BLaER1 treated with 17β-estradiol and CSF1 and Interleukin-3, amounts not matched to agents 10 nM and 100 nM (cell line): ENCODE results near the gene UBE2M.

Source experiments
- H3K27ac ChIP-seq, 11 experiments: shearing (Covaris generic); formaldehyde crosslinking; 2 replicates each; pipeline ENCODE4 v1.8.1; 2022
- H3K27me3 ChIP-seq, 11 experiments: shearing (Covaris generic); formaldehyde crosslinking; 2 replicates each; pipeline ENCODE4 v1.8.1; 2022
- H3K36me3 ChIP-seq, 11 experiments: shearing (Covaris generic); formaldehyde crosslinking; 2 replicates each; pipeline ENCODE4 v1.8.1; 2022
- H3K4me1 ChIP-seq, 10 experiments: shearing (Covaris generic); formaldehyde crosslinking; 2 replicates each; pipeline ENCODE4 v1.8.1; 2022
- H3K4me2 ChIP-seq, 11 experiments: shearing (Covaris generic); formaldehyde crosslinking; 2 replicates each; pipeline ENCODE4 v1.8.1; 2022
- H3K4me3 ChIP-seq, 10 experiments: shearing (Covaris generic); formaldehyde crosslinking; 2 replicates each; pipeline ENCODE4 v1.8.1; 2022
- H3K9ac ChIP-seq, 11 experiments: shearing (Covaris generic); formaldehyde crosslinking; 2 replicates each; pipeline ENCODE4 v1.8.1; 2022
- H3K9me3 ChIP-seq, 11 experiments: shearing (Covaris generic); formaldehyde crosslinking; replicated peaks in 1 of 11; 2 replicates each; pipeline ENCODE4 v1.8.1; 2022
- H4K20me1 ChIP-seq, 11 experiments: shearing (Covaris generic); formaldehyde crosslinking; 2 replicates each; pipeline ENCODE4 v1.8.1; 2022
- Cebpa-rat ChIP-seq, 11 experiments: shearing (Covaris generic); IDR thresholded peaks; 2 replicates each; pipeline ENCODE4 v1.8.1; 2022

The UBE2M gene

DNA sequence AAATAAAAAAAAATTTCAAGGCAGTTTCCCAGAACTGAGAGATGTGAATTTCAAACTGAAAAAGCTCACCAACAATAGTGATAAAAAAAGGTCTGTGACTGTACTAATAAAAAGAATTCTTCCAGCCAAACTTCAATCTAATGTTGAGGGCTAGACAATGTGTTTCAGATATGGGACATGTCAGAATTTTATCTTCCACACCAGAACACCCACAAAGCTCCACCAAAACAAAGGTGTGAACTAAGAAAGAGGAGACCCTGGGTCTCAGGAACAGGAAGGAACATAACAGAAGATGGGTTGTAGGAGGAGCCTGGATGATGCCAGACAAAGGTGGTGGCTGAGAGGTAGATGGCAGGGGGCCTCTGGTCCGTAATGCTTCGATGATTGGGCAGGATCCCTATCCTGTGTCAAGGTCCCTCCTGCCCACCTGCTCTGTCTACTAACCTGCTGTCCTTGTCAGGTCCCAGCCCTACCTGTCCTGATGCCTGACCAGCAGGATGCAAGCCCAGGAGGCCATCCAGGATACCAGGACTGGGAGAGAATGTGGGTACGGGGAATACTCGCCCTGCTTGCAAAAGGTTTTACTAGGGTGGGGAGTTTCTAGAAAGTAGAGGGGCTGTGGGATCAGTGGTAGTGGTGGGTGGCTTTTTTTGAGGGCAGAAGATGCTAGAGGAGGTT lies 10.2 kb upstream of the UBE2M start:
- Histone ChIP-seq H3K27ac (peak overlapping the region in 8 of 11 experiments; percentile 92 to 99 (median 98); a peak in 14 of 22 replicates), H3K27me3 (peaks cover 0 to 4% (median 0%) of the 10 kb centered on the region in 11 experiments; a peak in 1 of 22 replicates), H3K4me1 (peaks cover 49 to 71% (median 61%) of the 10 kb centered on the region in 10 experiments), H4K20me1 (peaks cover 0 to 3% (median 0%) of the 10 kb centered on the region in 11 experiments; a peak in 2 of 22 replicates), H3K36me3 (peaks cover 5 to 31% (median 17%) of the 10 kb centered on the region in 11 experiments; a peak in 16 of 22 replicates), H3K4me3 (no peak overlapping the region; a peak in 1 of 20 replicates), H3K4me2 (peak overlapping the region in 10 of 11 experiments; percentile 95 to 99 (median 99); a peak in 19 of 22 replicates), H3K9ac (peak overlapping the region in 9 of 11 experiments; percentile 28 to 94 (median 91); a peak in 14 of 22 replicates), H3K9me3 (no peaks in the 10 kb centered on the region)
- no peak for TF ChIP-seq Cebpa-rat (IDR thresholded peaks at IDR 0.05)

- H3K4me3 ChIP-seq, result no peak overlapping the region
- peak overlapping the region in 1 of 11 experiments; percentile 23; a peak in 2 of 22 replicates for H3K27ac ChIP-seq
- H4K20me1 ChIP-seq, result peaks cover 0 to 19% (median 0%) of the 10 kb centered on the region in 11 experiments; a peak in 3 of 22 replicates
- TF ChIP-seq Cebpa-rat (IDR thresholded peaks at IDR 0.05), result no peak
- peaks cover 60 to 79% (median 69%) of the 10 kb centered on the region in 10 experiments for H3K4me1 ChIP-seq
- H3K27me3 ChIP-seq, result peaks cover 0 to 19% (median 0%) of the 10 kb centered on the region in 11 experiments; a peak in 8 of 22 replicates
- no peak overlapping the region for H3K4me2 ChIP-seq
- no peak overlapping the region for H3K9ac ChIP-seq
- H3K9me3 ChIP-seq, result no peaks in the 10 kb centered on the region
- H3K36me3 ChIP-seq, result peaks cover 5 to 31% (median 17%) of the 10 kb centered on the region in 11 experiments; a peak in 16 of 22 replicates
Measured at GRCh38 chr19:58566989-58567388, 8.6 kb upstream of the UBE2M start.

DNA sequence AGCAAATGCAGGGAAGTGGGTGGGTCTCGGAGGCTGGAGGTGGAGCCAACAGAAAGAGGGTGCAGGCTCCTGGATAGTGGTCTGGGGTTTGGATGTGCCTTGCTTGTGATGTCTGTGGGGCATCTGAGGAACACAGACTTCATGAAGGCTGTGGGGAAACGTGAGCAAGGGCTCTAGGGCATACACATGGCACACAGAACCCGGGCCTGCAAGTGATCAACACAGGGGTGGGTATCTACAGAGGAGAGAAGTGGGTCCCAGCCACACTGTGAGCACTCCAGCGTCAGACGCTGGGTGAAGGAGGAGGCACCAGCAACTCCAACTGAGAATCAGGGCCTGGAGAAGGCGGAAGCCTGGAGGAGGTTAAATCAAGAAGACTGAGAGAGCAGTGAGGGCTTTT lies 5.4 kb upstream of the UBE2M start:
- Histone ChIP-seq H4K20me1 (peaks cover 0 to 19% (median 0%) of the 10 kb centered on the region in 11 experiments; a peak in 2 of 22 replicates), H3K36me3 (peaks cover 5 to 21% (median 15%) of the 10 kb centered on the region in 11 experiments; a peak in 16 of 22 replicates), H3K27ac (peak overlapping the region in 5 of 11 experiments; percentile 3 to 99 (median 61); a peak in 7 of 22 replicates), H3K27me3 (peaks cover 0 to 24% (median 0%) of the 10 kb centered on the region in 11 experiments; a peak in 8 of 22 replicates), H3K4me3 (peak overlapping the region in 4 of 10 experiments; percentile 44 to 59 (median 54); a peak in 6 of 20 replicates), H3K4me2 (peak overlapping the region; percentile 89 to 100 (median 98)), H3K4me1 (peaks cover 53 to 76% (median 67%) of the 10 kb centered on the region in 10 experiments), H3K9ac (peak overlapping the region in 6 of 11 experiments; percentile 21 to 75 (median 65); a peak in 7 of 22 replicates), H3K9me3 (no peaks in the 10 kb centered on the region)
- no peak for TF ChIP-seq Cebpa-rat (IDR thresholded peaks at IDR 0.05)

DNA sequence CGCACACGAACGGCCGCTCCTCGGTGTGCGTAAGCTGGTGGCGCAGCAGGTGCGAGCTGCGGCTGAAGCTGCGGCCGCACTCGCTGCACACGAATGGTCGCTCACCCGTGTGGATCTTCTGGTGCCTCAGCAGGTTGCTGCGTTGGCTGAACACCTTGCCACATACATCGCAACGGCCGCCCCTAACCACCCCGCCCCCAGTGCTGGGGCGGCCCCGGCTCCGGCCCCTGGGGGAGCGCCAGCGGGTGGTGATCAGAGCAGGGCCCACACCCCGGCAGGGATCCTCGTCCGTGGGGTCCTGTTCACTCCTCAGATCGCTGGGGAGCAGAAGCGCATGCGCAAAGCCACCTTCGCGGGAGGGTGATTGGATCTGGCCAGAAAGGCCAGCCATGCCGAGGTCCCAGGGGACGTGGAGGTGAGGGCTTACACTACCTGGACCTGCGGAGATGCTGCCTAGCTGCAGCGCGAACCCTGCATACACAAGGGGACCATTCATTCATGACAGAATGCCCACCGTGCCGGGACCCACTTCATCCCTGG lies 4.7 kb upstream of the UBE2M start:
- peak overlapping the region in 8 of 11 experiments; percentile 25 to 99 (median 60); a peak in 14 of 22 replicates for H3K27ac ChIP-seq
- peaks cover 0 to 19% (median 0%) of the 10 kb centered on the region in 11 experiments; a peak in 4 of 22 replicates for H4K20me1 ChIP-seq
- peaks cover 52 to 69% (median 59%) of the 10 kb centered on the region in 10 experiments for H3K4me1 ChIP-seq
- peak overlapping the region; percentile 30 to 75 (median 63) for H3K9ac ChIP-seq
- no peak for TF ChIP-seq Cebpa-rat (IDR thresholded peaks at IDR 0.05)
- H3K4me2 ChIP-seq, result peak overlapping the region; percentile 89 to 100 (median 98)
- peaks cover 0 to 24% (median 0%) of the 10 kb centered on the region in 11 experiments; a peak in 8 of 22 replicates for H3K27me3 ChIP-seq
- peaks cover 5 to 17% (median 12%) of the 10 kb centered on the region in 11 experiments; a peak in 15 of 22 replicates for H3K36me3 ChIP-seq
- peak overlapping the region; percentile 44 to 65 (median 53) for H3K4me3 ChIP-seq
- H3K9me3 ChIP-seq, result no peaks in the 10 kb centered on the region

- Histone ChIP-seq H3K9me3 (no peaks in the 10 kb centered on the region), H3K4me3 (peak overlapping the region; percentile 44 to 65 (median 53)), H3K27ac (peak overlapping the region in 8 of 11 experiments; percentile 25 to 99 (median 60); a peak in 15 of 22 replicates), H3K4me2 (peak overlapping the region; percentile 89 to 100 (median 98)), H3K27me3 (peaks cover 0 to 24% (median 0%) of the 10 kb centered on the region in 11 experiments; a peak in 8 of 22 replicates), H3K4me1 (peaks cover 52 to 65% (median 56%) of the 10 kb centered on the region in 10 experiments), H3K36me3 (peaks cover 5 to 15% (median 10%) of the 10 kb centered on the region in 11 experiments; a peak in 14 of 22 replicates), H4K20me1 (peaks cover 0 to 19% (median 3%) of the 10 kb centered on the region in 11 experiments; a peak in 10 of 22 replicates), H3K9ac (peak overlapping the region; percentile 30 to 75 (median 63))
- no peak for TF ChIP-seq Cebpa-rat (IDR thresholded peaks at IDR 0.05)
Measured at GRCh38 chr19:58562122-58563033, 4.0 kb upstream of the UBE2M start.

DNA sequence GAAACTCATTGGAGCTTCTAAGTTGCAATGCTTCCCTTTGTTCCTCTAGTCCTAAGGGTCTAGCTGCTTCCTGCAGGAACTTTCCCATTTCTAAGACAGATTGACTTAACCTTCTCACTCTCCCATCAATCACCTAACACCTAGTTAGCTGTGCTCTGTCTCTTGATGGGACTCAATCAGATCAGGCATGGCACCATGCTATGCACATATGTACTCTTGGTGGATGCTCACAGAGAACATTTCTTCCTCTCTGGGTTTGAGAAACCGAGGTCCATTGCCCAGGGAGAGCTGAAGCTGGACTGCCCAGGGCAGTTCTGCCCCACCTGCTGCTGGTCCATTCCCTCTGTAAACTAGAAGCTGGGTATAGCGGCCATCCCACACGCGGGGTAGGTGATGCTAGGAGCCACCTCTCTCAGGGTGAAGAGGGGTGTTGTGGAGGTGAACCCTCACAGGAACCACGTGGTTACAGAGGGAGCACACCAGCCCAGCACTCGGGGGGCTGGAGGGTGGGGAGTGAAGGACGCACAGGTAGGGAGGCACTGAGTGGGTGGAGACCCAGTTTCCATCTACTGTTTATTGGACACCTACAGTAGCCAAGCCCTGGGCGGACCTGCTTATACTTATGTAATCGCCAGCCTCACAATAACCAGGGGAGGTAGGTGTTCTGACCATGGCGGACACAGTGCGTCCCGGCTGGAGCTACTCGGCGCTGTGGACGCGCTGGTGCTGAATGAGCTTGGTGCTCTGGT lies 3.1 kb upstream of the UBE2M start:
- H3K9me3 ChIP-seq, result no peaks in the 10 kb centered on the region
- no peak for TF ChIP-seq Cebpa-rat (IDR thresholded peaks at IDR 0.05)
- H3K4me3 ChIP-seq, result peak overlapping the region in 4 of 10 experiments; percentile 44 to 58 (median 54); a peak in 2 of 20 replicates
- peak overlapping the region in 5 of 11 experiments; percentile 38 to 99 (median 99); a peak in 9 of 22 replicates for H3K27ac ChIP-seq
- peaks cover 59 to 71% (median 64%) of the 10 kb centered on the region in 10 experiments for H3K4me1 ChIP-seq
- H3K9ac ChIP-seq, result peak overlapping the region in 6 of 11 experiments; percentile 35 to 75 (median 66); a peak in 9 of 22 replicates
- peaks cover 0 to 24% (median 0%) of the 10 kb centered on the region in 11 experiments; a peak in 8 of 22 replicates for H3K27me3 ChIP-seq
- peaks cover 7 to 14% (median 10%) of the 10 kb centered on the region in 11 experiments for H3K36me3 ChIP-seq
- peaks cover 0 to 20% (median 12%) of the 10 kb centered on the region in 11 experiments; a peak in 12 of 22 replicates for H4K20me1 ChIP-seq
- H3K4me2 ChIP-seq, result peak overlapping the region; percentile 89 to 100 (median 98)

GRCh38 chr19:58560921-58561320 lies 2.5 kb upstream of the UBE2M start:
- Histone ChIP-seq H3K4me2 (peak overlapping the region; percentile 89 to 100 (median 98); a peak in 21 of 22 replicates), H3K4me3 (no peak overlapping the region), H3K9ac (peak overlapping the region in 1 of 11 experiments; percentile 41; a peak in 1 of 22 replicates), H4K20me1 (peaks cover 0 to 26% (median 14%) of the 10 kb centered on the region in 11 experiments; a peak in 12 of 22 replicates), H3K9me3 (no peaks in the 10 kb centered on the region), H3K36me3 (peaks cover 12 to 15% (median 13%) of the 10 kb centered on the region in 11 experiments), H3K4me1 (peaks cover 66 to 73% (median 70%) of the 10 kb centered on the region in 10 experiments), H3K27ac (peak overlapping the region in 6 of 11 experiments; percentile 97 to 99 (median 98); a peak in 9 of 22 replicates), H3K27me3 (peaks cover 0 to 24% (median 0%) of the 10 kb centered on the region in 11 experiments; a peak in 8 of 22 replicates)
- no peak for TF ChIP-seq Cebpa-rat (IDR thresholded peaks at IDR 0.05)
